ENCODE results near the gene SF3B1. TPM values are rescaled to one million over a fixed set of nuclear protein-coding genes. Genes with fewer than 3 reads are reported as not detected.
"Not testable (repeated sequence)": the region's sequence is repeated elsewhere in the genome, so short reads cannot be mapped to it uniquely, and the experiment has no call there.

SF3B1 gene
- total RNA-seq, 1 donor from 2014 or later, result 148 TPM

GRCh38 chr2:197388866-197389587 lies 45.8 kb downstream of the SF3B1 start:
- Histone ChIP-seq H3K27me3 (ENCODE audit: control insufficient read depth, insufficient read depth, low read length) (no peaks in the 10 kb centered on the region), H3K4me3 (ENCODE audit: low read depth, low read length) (no peak overlapping the region), H3K36me3 (ENCODE audit: control insufficient read depth, insufficient read depth, low read length) (no peaks in the 10 kb centered on the region)
- no peak for TF ChIP-seq CTCF (IDR thresholded peaks at IDR 0.05; ENCODE audit: insufficient read depth, low read length, poor library complexity, severe bottlenecking)
- DNase-seq (ENCODE audit: low read depth), result no peak

GRCh38 chr2:197387179-197387578 lies 47.6 kb downstream of the SF3B1 start:
- H3K27me3 ChIP-seq (ENCODE audit: control insufficient read depth, insufficient read depth, low read length), result no peaks in the 10 kb centered on the region
- no peak for TF ChIP-seq CTCF (IDR thresholded peaks at IDR 0.05; ENCODE audit: insufficient read depth, low read length, poor library complexity, severe bottlenecking)

GRCh38 chr2:197386242-197386641 lies 48.6 kb downstream of the SF3B1 start:
- H3K27me3 ChIP-seq (ENCODE audit: control insufficient read depth, insufficient read depth, low read length), result no peaks in the 10 kb centered on the region
- no peak for TF ChIP-seq CTCF (IDR thresholded peaks at IDR 0.05; ENCODE audit: insufficient read depth, low read length, poor library complexity, severe bottlenecking)
- H3K4me3 ChIP-seq (ENCODE audit: low read depth, low read length), result no peak overlapping the region
- no peaks in the 10 kb centered on the region for H3K36me3 ChIP-seq (ENCODE audit: control insufficient read depth, insufficient read depth, low read length)
- no peak for DNase-seq (ENCODE audit: low read depth)

More at GRCh38 chr2:197387179-197387578, 47.6 kb downstream of the SF3B1 start:
- Histone ChIP-seq H3K4me3 (ENCODE audit: low read depth, low read length) (no peak overlapping the region), H3K36me3 (ENCODE audit: control insufficient read depth, insufficient read depth, low read length) (no peaks in the 10 kb centered on the region)
- DNase-seq (ENCODE audit: low read depth), result no peak

GRCh38 chr2:197383825-197384224 lies 51.0 kb downstream of the SF3B1 start:
- DNase-seq (ENCODE audit: low read depth), result no peak
- Histone ChIP-seq H3K4me3 (ENCODE audit: low read depth, low read length) (no peak overlapping the region), H3K36me3 (ENCODE audit: control insufficient read depth, insufficient read depth, low read length) (no peaks in the 10 kb centered on the region), H3K27me3 (ENCODE audit: control insufficient read depth, insufficient read depth, low read length) (no peaks in the 10 kb centered on the region)
- no peak for TF ChIP-seq CTCF (IDR thresholded peaks at IDR 0.05; ENCODE audit: insufficient read depth, low read length, poor library complexity, severe bottlenecking)

GRCh38 chr2:197381641-197382040 lies 53.2 kb downstream of the SF3B1 start:
- Histone ChIP-seq H3K4me3 (ENCODE audit: low read depth, low read length) (no peak overlapping the region), H3K27me3 (ENCODE audit: control insufficient read depth, insufficient read depth, low read length) (no peaks in the 10 kb centered on the region), H3K36me3 (ENCODE audit: control insufficient read depth, insufficient read depth, low read length) (no peaks in the 10 kb centered on the region)
- no peak for DNase-seq (ENCODE audit: low read depth)
- no peak for TF ChIP-seq CTCF (IDR thresholded peaks at IDR 0.05; ENCODE audit: insufficient read depth, low read length, poor library complexity, severe bottlenecking)

GRCh38 chr2:197379918-197380309 lies 54.9 kb downstream of the SF3B1 start:
- not testable (repeated sequence) for DNase-seq (ENCODE audit: low read depth); H3K4me3 ChIP-seq (ENCODE audit: low read depth, low read length); H3K27me3 ChIP-seq (ENCODE audit: control insufficient read depth, insufficient read depth, low read length); H3K36me3 ChIP-seq (ENCODE audit: control insufficient read depth, insufficient read depth, low read length)

- not testable (repeated sequence) for H3K27me3 ChIP-seq (ENCODE audit: control insufficient read depth, insufficient read depth, low read length); DNase-seq (ENCODE audit: low read depth); H3K4me3 ChIP-seq (ENCODE audit: low read depth, low read length); H3K36me3 ChIP-seq (ENCODE audit: control insufficient read depth, insufficient read depth, low read length)
Measured at GRCh38 chr2:197379308-197379917, 55.4 kb downstream of the SF3B1 start.
